Thyroid gland (tissue), 4 donors: ENCODE data around the gene MB21D2. TPM values are rescaled to one million over a fixed set of nuclear protein-coding genes. Genes with fewer than 3 reads are reported as not detected.

Experiments
- DNase-seq, 2 donors: peaks; one replicate each; pipeline ENCODE4 v3.0.0-alpha.2; 2019
- H3K27ac ChIP-seq, 3 donors: fragments of 200-600 bp; sonication (generic); 1 replicate in 2 of 3; 2 replicates in 1 of 3; pipeline ENCODE4 v1.5.1; 2016 to 2019; ENCODE audit warnings: mild to moderate bottlenecking in 1 of 3, moderate library complexity in 1 of 3
- H3K27me3 ChIP-seq: fragments of 200-600 bp; sonication (generic); one replicate; pipeline ENCODE4 v1.5.1; 2019
- H3K36me3 ChIP-seq, 2 donors: fragments of 200-600 bp; sonication (generic); one replicate each; pipeline ENCODE4 v1.5.1; 2016 to 2019
- H3K4me1 ChIP-seq, 2 donors: fragments of 200-600 bp; sonication (generic); one replicate each; pipeline ENCODE4 v1.5.1; 2017 to 2019
- H3K4me3 ChIP-seq, 3 donors: fragments of 200-600 bp; sonication (generic); replicated peaks in 1 of 3; 1 replicate in 2 of 3; 2 replicates in 1 of 3; pipeline ENCODE4 v1.5.1; 2016; ENCODE audit warnings: mild to moderate bottlenecking in 1 of 3
- H3K9me3 ChIP-seq: fragments of 200-600 bp; sonication (generic); one replicate; pipeline ENCODE4 v1.5.1; 2017
- POLR2A ChIP-seq, 2 donors: fragments of 450-650 bp; IDR thresholded peaks; one replicate each; pipeline ENCODE4 v1.6.1; 2017; ENCODE audit warnings: antibody characterized with exemption in 2 of 2, mild to moderate bottlenecking in 2 of 2, moderate library complexity in 1 of 2
- WGBS, 2 donors: methylation state at CpG; one replicate each; pipeline ENCODE4 v1.1.5; 2017; 5-methylcytosine and 5-hydroxymethylcytosine counted together
- intact Hi-C: fragments of 100-400 bp; cut with DNase I; formaldehyde crosslinking; loops from one replicate; pipeline ENCODE4 v1.15.1; 2023
- total RNA-seq, 4 donors: library from RNA; depleted of rRNA; stranded (reverse); fragments of >200 nt; gene quantifications; one replicate each; pipeline ENCODE4 v1.2.3, GENCODE V29; 2016
- TF ChIP-seq, protein P1 (sequence below), 6 experiments: fragments of 200-600 bp in 3 of 6; fragments of 450-650 bp in 3 of 6; sonication (generic) in 3 of 6; IDR thresholded peaks; one replicate each; pipeline ENCODE4 v1.5.1; 2016 to 2019; ENCODE audit warnings: antibody characterized with exemption in 6 of 6, mild to moderate bottlenecking in 2 of 6, inconsistent platforms in 1 of 6, moderate library complexity in 1 of 6

Gene MB21D2
- total RNA-seq, 4 donors from 2014 or later, result 3.4 to 5.2 (median 3.9) TPM

DNA sequence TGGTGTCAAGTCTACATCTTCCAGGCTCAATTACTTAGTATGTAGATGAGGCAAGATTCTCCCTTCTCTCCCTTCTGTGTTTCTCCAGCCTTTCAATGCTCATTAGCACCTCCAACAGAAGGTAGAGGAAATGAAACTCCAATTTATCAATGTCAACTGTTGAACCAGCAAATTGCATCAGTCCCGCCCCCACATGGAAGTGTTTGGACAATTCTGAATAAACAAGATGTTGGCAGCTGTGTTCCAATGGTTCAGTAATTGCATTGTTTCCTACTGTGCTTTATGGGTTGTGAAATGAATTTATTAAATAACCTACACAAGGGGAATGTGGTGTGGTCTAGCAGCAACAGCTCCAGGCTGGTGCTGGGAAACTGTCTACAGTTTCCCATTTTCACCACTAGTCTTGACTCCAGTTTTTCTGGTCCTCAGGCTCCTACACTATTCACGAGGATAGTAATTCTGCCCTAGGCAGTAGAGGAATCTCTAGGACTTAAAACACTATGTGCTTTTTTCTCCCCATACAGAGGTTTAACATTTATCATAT, 91.9 kb downstream of the MB21D2 start:
- WGBS, 2 donors, result 60 to 74% methylated on average over 2 of the region's 2 CpGs
- no peak for DNase-seq
- TF ChIP-seq, protein P1, sequence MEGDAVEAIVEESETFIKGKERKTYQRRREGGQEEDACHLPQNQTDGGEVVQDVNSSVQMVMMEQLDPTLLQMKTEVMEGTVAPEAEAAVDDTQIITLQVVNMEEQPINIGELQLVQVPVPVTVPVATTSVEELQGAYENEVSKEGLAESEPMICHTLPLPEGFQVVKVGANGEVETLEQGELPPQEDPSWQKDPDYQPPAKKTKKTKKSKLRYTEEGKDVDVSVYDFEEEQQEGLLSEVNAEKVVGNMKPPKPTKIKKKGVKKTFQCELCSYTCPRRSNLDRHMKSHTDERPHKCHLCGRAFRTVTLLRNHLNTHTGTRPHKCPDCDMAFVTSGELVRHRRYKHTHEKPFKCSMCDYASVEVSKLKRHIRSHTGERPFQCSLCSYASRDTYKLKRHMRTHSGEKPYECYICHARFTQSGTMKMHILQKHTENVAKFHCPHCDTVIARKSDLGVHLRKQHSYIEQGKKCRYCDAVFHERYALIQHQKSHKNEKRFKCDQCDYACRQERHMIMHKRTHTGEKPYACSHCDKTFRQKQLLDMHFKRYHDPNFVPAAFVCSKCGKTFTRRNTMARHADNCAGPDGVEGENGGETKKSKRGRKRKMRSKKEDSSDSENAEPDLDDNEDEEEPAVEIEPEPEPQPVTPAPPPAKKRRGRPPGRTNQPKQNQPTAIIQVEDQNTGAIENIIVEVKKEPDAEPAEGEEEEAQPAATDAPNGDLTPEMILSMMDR (IDR thresholded peaks at IDR 0.05), result no peak
- no peak for TF ChIP-seq POLR2A (IDR thresholded peaks at IDR 0.05)
- Histone ChIP-seq H3K27me3 (no peaks in the 10 kb centered on the region), H3K9me3 (no peaks in the 10 kb centered on the region), H3K27ac (no peak overlapping the region), H3K4me3 (no peak overlapping the region), H3K36me3 (no peaks in the 10 kb centered on the region), H3K4me1 (peaks cover 0 to 6% of the 10 kb centered on the region in 2 donors)
- intact Hi-C loops, result loop anchor here (5.0 kb wide), 1 partner anchor 207 kb away; no protein-coding TSS in a partner anchor

DNA sequence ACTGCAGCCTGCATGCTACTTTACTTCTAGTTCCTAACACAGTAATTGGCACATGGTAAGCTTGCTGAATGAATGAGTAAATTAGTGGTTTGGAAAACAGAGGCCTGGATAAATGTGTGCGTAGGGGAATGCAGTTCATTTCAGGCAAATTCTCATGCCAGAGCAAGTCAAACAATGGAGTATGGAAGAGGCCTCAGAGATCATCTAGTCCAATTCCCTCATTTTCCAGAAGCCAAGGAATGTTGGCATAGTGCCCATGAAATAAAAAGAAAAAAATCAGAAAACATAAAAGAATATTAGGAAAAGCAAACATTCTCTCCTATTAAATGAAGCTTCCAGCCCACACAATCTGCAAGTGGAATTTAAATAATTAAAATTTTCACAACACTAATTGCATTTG, 92.4 kb downstream of the MB21D2 start:
- intact Hi-C loops, result loop anchor here (5.0 kb wide), 1 partner anchor 207 kb away; no protein-coding TSS in a partner anchor
- no peaks in the 10 kb centered on the region for H3K36me3 ChIP-seq
- TF ChIP-seq POLR2A (IDR thresholded peaks at IDR 0.05), result no peak
- TF ChIP-seq, protein P1 (IDR thresholded peaks at IDR 0.05), result no peak
- H3K4me1 ChIP-seq, result peaks cover 0 to 6% of the 10 kb centered on the region in 2 donors
- 77 to 87% methylated on average over 1 of the region's 1 CpG for WGBS, 2 donors
- H3K9me3 ChIP-seq, result no peaks in the 10 kb centered on the region
- no peak overlapping the region for H3K4me3 ChIP-seq
- DNase-seq, result no peak
- no peak overlapping the region for H3K27ac ChIP-seq
- H3K27me3 ChIP-seq, result no peaks in the 10 kb centered on the region

DNA sequence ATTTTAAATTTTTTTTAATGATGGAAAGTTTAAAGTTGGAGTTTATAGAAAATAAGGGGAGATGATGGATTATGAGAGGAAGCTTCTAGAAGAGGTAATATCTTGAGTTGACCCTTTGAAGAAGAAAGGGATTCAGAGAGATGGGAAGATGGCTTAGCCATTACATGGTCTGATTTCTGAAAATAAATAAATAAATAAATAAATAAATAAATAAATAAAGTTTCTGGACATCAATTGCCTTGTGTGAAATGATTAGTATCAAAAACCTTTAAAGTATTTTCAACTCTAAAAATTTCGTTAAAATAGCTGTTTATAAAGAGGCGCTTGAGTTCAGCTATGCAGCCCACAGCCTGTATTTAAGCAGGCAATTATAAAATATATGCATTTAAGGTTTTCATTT, 93.3 kb downstream of the MB21D2 start:
- Histone ChIP-seq H3K27me3 (no peaks in the 10 kb centered on the region), H3K9me3 (no peaks in the 10 kb centered on the region), H3K4me3 (no peak overlapping the region), H3K4me1 (peaks cover 4 to 11% of the 10 kb centered on the region in 2 donors), H3K36me3 (no peaks in the 10 kb centered on the region), H3K27ac (no peak overlapping the region)
- TF ChIP-seq, protein P1 (IDR thresholded peaks at IDR 0.05), result no peak
- no peak for TF ChIP-seq POLR2A (IDR thresholded peaks at IDR 0.05)
- WGBS, 2 donors, result 96 to 97% methylated on average over 2 of the region's 2 CpGs
- intact Hi-C loops, result no loop called here
- no peak for DNase-seq

DNA sequence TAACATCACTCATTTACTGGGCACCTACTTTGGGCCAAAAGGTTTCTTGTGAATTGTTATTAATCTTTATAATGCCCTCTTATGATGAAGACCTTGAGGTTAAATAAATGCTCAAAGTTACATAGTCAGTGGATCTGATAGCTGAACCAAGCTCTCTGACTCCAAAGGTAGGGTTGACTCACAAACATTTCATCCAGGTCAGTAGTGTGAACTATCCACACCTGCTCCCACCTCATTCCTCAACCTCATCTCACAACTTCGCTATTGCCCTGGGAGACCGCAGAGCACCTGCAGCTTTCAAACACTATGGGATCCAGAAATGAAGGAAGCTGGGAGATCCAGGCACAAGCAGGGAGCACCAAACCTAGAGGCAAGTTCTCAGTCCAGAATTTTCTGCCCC, 96.5 kb downstream of the MB21D2 start:
- no peak overlapping the region for H3K27ac ChIP-seq

DNA sequence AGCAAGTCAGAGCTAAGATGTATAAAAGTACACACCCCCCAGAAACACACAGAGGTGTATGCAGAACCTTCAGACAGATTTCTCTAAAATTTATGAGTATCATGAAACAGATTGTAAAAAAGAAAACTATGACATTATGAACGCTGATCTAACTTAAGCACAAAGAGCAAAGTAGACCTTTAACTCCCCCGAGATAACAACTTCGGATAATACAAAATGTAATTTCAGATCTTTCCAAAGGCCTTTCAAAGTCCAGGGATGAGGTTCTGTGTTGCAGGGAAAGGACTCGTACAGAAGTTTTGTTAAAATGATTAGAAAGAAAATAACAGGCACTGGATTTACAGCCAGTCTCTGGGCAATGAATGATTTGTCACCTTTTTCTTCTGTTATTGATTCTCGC, 97.5 kb downstream of the MB21D2 start:
- WGBS, 2 donors, result 92 to 94% methylated on average over 5 of the region's 5 CpGs
- Histone ChIP-seq H3K36me3 (no peaks in the 10 kb centered on the region), H3K27me3 (no peaks in the 10 kb centered on the region), H3K27ac (no peak overlapping the region), H3K9me3 (no peaks in the 10 kb centered on the region), H3K4me3 (no peak overlapping the region), H3K4me1 (peaks cover 9 to 14% of the 10 kb centered on the region in 2 donors)
- intact Hi-C loops, result no loop called here
- no peak for DNase-seq
- no peak for TF ChIP-seq POLR2A (IDR thresholded peaks at IDR 0.05)
- TF ChIP-seq, protein P1 (IDR thresholded peaks at IDR 0.05), result no peak

More for the DNA sequence above, 96.5 kb downstream of the MB21D2 start:
- intact Hi-C loops, result no loop called here
- 97 to 100% methylated on average over 2 of the region's 2 CpGs for WGBS, 2 donors
- no peak for DNase-seq
- Histone ChIP-seq H3K36me3 (no peaks in the 10 kb centered on the region), H3K4me3 (no peak overlapping the region), H3K4me1 (peaks cover 9 to 20% of the 10 kb centered on the region in 2 donors), H3K9me3 (no peaks in the 10 kb centered on the region), H3K27me3 (no peaks in the 10 kb centered on the region)
- TF ChIP-seq POLR2A (IDR thresholded peaks at IDR 0.05), result no peak
- TF ChIP-seq, protein P1 (IDR thresholded peaks at IDR 0.05), result no peak
